ENCODE results near the gene FKRP. TPM values are rescaled to one million over a fixed set of nuclear protein-coding genes. Genes with fewer than 3 reads are reported as not detected.

FKRP gene
- total and polyA plus RNA-seq, 2 of the 13 experiments (the other 11 are each of a cell fraction or from before 2014, with no cell fraction given) = 7.3 to 9.8 TPM

GRCh38 chr19:46746281-46747057 lies 612 bp downstream of the FKRP start, which contains the start of gene STRN4 (continued):
- TF ChIP-seq CEBPG (CRISPR knock-in tag; IDR thresholded peaks at IDR 0.05) = no peak
- TF ChIP-seq ZNF780A (CRISPR knock-in tag; IDR thresholded peaks at IDR 0.05) = no peak
- TF ChIP-seq ZNF619 (CRISPR knock-in tag; IDR thresholded peaks at IDR 0.05) = no peak
- TF ChIP-seq SALL2 (CRISPR knock-in tag; IDR thresholded peaks at IDR 0.05) = 0 out of 2 replicates have a peak, but pooled peaks have one; percentile 8
- TF ChIP-seq RBFOX2 (IDR thresholded peaks at IDR 0.05; ENCODE audit: low read depth, low read length) = peak; percentile 57
- TF ChIP-seq ZNF20 (CRISPR knock-in tag; IDR thresholded peaks at IDR 0.05) = no peak
- TF ChIP-seq ZNF652 (CRISPR knock-in tag; IDR thresholded peaks at IDR 0.05; ENCODE audit: borderline replicate concordance, low read depth) = no peak
- TF ChIP-seq ZNF503 (CRISPR knock-in tag; IDR thresholded peaks at IDR 0.05) = no peak
- TF ChIP-seq ZNF572 (CRISPR knock-in tag; IDR thresholded peaks at IDR 0.05) = no peak
- TF ChIP-seq ZBTB39 (CRISPR knock-in tag; IDR thresholded peaks at IDR 0.05) = 0 out of 2 replicates have a peak, but pooled peaks have one; percentile 34
- no peak for TF ChIP-seq ZNF567 (CRISPR knock-in tag; IDR thresholded peaks at IDR 0.05; ENCODE audit: borderline replicate concordance)
- TF ChIP-seq ZNF709 (CRISPR knock-in tag; IDR thresholded peaks at IDR 0.05) = no peak
